ENCODE data around the gene SLC17A1.

- TF ChIP-seq CTCF (conservative IDR thresholded peaks at IDR 0.05; ENCODE audit: low read depth, low read length) (no peak), EZH2 (IDR thresholded peaks at IDR 0.05; ENCODE audit: borderline replicate concordance, low read depth, low read length, poor library complexity, severe bottlenecking) (no peak)
Observed at GRCh38 chr6:25749837-25750236, 82.0 kb downstream of the SLC17A1 start.
